ENCODE results near the gene SRL.
"Not testable (repeated sequence)": the region's sequence is repeated elsewhere in the genome, so short reads cannot be mapped to it uniquely, and the experiment has no call there.

SRL gene

GRCh38 chr16:4225075-4225474, 16.8 kb downstream of the SRL start:
- no peak for DNase-seq

- no peak for DNase-seq
Observed at GRCh38 chr16:4220358-4220757, 21.5 kb downstream of the SRL start.

- DNase-seq, result no peak
Observed at GRCh38 chr16:4218202-4218601, 23.7 kb downstream of the SRL start.

- no peak for DNase-seq
Observed at GRCh38 chr16:4217204-4218131, 24.4 kb downstream of the SRL start.

GRCh38 chr16:4216596-4216995, 25.3 kb downstream of the SRL start:
- no peak for DNase-seq

GRCh38 chr16:4215106-4215505, 26.8 kb downstream of the SRL start:
- DNase-seq, result no peak

GRCh38 chr16:4214215-4214621, 27.7 kb downstream of the SRL start:
- no peak for DNase-seq

- DNase-seq, result no peak
Observed at GRCh38 chr16:4213737-4214136, 28.1 kb downstream of the SRL start.

GRCh38 chr16:4212934-4213296, 29.0 kb downstream of the SRL start:
- DNase-seq, result no peak

- no peak for DNase-seq
Observed at GRCh38 chr16:4212211-4212933, 29.5 kb downstream of the SRL start.

GRCh38 chr16:4211445-4212210, 30.3 kb downstream of the SRL start:
- not testable (repeated sequence) for DNase-seq

- DNase-seq, result no peak
Observed at GRCh38 chr16:4209666-4210065, 32.2 kb downstream of the SRL start.

GRCh38 chr16:4208341-4208751, 33.5 kb downstream of the SRL start:
- no peak for DNase-seq

GRCh38 chr16:4207683-4208340, 34.1 kb downstream of the SRL start:
- DNase-seq, result no peak

- DNase-seq, result no peak
Observed at GRCh38 chr16:4207229-4207628, 34.7 kb downstream of the SRL start.

GRCh38 chr16:4206680-4207079, 35.2 kb downstream of the SRL start:
- DNase-seq, result no peak

GRCh38 chr16:4205971-4206370, 35.9 kb downstream of the SRL start:
- DNase-seq, result no peak

- DNase-seq, result no peak
Observed at GRCh38 chr16:4204521-4204920, 37.4 kb downstream of the SRL start.

- no peak for DNase-seq
Observed at GRCh38 chr16:4203748-4204147, 38.1 kb downstream of the SRL start.

- DNase-seq, result no peak
Observed at GRCh38 chr16:4202615-4203345, 39.1 kb downstream of the SRL start.

- no peak for DNase-seq
Observed at GRCh38 chr16:4200781-4201137, 41.1 kb downstream of the SRL start.

Data from T-helper 1 cell (primary cell).